ENCODE data around the gene CCDC8.

CCDC8 gene

GRCh38 chr19:46361915-46362314 lies 51.4 kb downstream of the CCDC8 start:
- Histone ChIP-seq H3K79me2 (peaks cover 11% of the 10 kb centered on the region), H3K27ac (no peak overlapping the region), H3K9ac (no peak overlapping the region), H3K9me3 (ENCODE audit: control insufficient read depth, low read length) (no peaks in the 10 kb centered on the region), H3K27me3 (ENCODE audit: control insufficient read depth, insufficient read depth, low read length) (no peaks in the 10 kb centered on the region), H3K36me3 (ENCODE audit: control insufficient read depth, insufficient read depth, low read length) (no peaks in the 10 kb centered on the region), H2AFZ (no peak overlapping the region), H3K4me1 (no peaks in the 10 kb centered on the region), H3K4me2 (ENCODE audit: low read length) (no peak overlapping the region), H3K4me3 (ENCODE audit: low read depth, low read length) (no peak overlapping the region)
- TF ChIP-seq CTCF (IDR thresholded peaks at IDR 0.05), result no peak
